Glomerular visceral epithelial cell (primary cell): Measurements from ENCODE around the gene VILL.
"Not testable (repeated sequence)": the region's sequence is repeated elsewhere in the genome, so short reads cannot be mapped to it uniquely, and the experiment has no call there.

Experiments
- DNase-seq: peaks from one replicate; pipeline ENCODE4 v3.0.0-alpha.2; 2016; ENCODE audit errors: extremely low spot score

Gene VILL

GRCh38 chr3:37963635-37964034, 27.0 kb upstream of the VILL start:
- DNase-seq: peak; percentile 27

- DNase-seq: no peak
Measured at GRCh38 chr3:37964146-37964545, 26.4 kb upstream of the VILL start.

- peak; percentile 67 for DNase-seq
Measured at GRCh38 chr3:37964716-37965115, 25.9 kb upstream of the VILL start.

- DNase-seq: peak; percentile 57
Measured at GRCh38 chr3:37967260-37967881, 23.2 kb upstream of the VILL start.

GRCh38 chr3:37968199-37968598, 22.4 kb upstream of the VILL start:
- DNase-seq: no peak

- DNase-seq: no peak
Measured at GRCh38 chr3:37968813-37969595, 21.6 kb upstream of the VILL start.

GRCh38 chr3:37969596-37970100, 20.9 kb upstream of the VILL start:
- DNase-seq: no peak

GRCh38 chr3:37970802-37971201, 19.8 kb upstream of the VILL start:
- DNase-seq: no peak

GRCh38 chr3:37971467-37971866, 19.1 kb upstream of the VILL start:
- DNase-seq: no peak

GRCh38 chr3:37972056-37972455, 18.5 kb upstream of the VILL start:
- not testable (repeated sequence) for DNase-seq

GRCh38 chr3:37973246-37974054, 17.1 kb upstream of the VILL start:
- no peak for DNase-seq

GRCh38 chr3:37974121-37975083, 16.2 kb upstream of the VILL start:
- DNase-seq: peak; percentile 44

- no peak for DNase-seq
Measured at GRCh38 chr3:37979541-37980461, 10.8 kb upstream of the VILL start.

- DNase-seq: no peak
Measured at GRCh38 chr3:37980462-37981347, 9.9 kb upstream of the VILL start.

GRCh38 chr3:37981348-37981664, 9.3 kb upstream of the VILL start:
- no peak for DNase-seq

GRCh38 chr3:37982331-37982730, 8.3 kb upstream of the VILL start:
- DNase-seq: no peak

GRCh38 chr3:37984051-37984450, 6.5 kb upstream of the VILL start:
- no peak for DNase-seq

- no peak for DNase-seq
Measured at GRCh38 chr3:37984596-37984995, 6.0 kb upstream of the VILL start.

GRCh38 chr3:37985637-37986320, 4.8 kb upstream of the VILL start:
- DNase-seq: no peak
